ENCODE results near the gene BIRC6. TPM values are rescaled to one million over a fixed set of nuclear protein-coding genes. Genes with fewer than 3 reads are reported as not detected.

Gene BIRC6
- polyA plus RNA-seq, 2 of the 4 experiments (the other 2 are of a cell fraction) = 21.0 to 111 TPM

DNA sequence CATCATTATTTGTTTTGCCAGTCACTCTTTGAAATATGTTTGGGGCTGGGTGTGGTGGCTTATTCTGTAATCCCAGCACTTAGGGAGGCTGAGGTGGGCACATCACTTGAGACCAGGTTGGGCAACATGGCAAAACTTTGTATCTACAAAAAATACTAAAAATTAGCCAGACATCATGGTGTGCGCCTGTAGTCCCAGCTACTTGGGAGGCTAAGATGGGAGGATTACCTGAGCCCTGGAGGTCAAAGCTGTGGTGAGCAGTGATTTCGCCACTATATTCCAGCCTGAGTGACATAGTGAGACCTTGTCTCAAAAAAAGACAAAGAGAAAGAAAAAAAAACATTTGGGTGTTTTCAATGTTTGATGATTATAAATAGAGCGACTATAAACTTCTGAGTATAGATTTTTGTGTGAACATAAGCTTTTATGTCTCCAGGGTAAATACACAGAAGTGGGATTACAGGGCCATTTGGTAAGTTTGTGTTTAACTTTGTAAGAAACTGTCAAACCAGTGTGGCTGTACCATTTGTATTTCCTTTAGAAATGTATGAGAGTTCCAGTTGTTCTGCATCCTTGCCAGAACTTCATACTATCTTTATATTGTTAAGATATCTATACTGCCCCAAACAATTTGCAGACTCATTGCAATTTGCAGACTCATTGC, 15.8 kb downstream of the BIRC6 start:
- Histone ChIP-seq H3K4me3 (no peak overlapping the region), H3K27ac (no peak overlapping the region), H3K9me3 (no peaks in the 10 kb centered on the region), H3K4me2 (no peak overlapping the region), H3K4me1 (peaks cover 17% of the 10 kb centered on the region)
- CTCF ChIA-PET = interaction anchor here (0.9 kb wide), 1 partner anchor 12 kb away, joined by 4 read pairs; no protein-coding TSS in a partner anchor
- TF ChIP-seq JUNB (IDR thresholded peaks at IDR 0.05) = no peak
- no peak for TF ChIP-seq CHD4 (IDR thresholded peaks at IDR 0.05; ENCODE audit: borderline replicate concordance)
- no peak for TF ChIP-seq ZSCAN20 (CRISPR knock-in tag; IDR thresholded peaks at IDR 0.05)
- no peak for TF ChIP-seq ZNF302 (CRISPR knock-in tag; IDR thresholded peaks at IDR 0.05)
- no peak for TF ChIP-seq MAX (IDR thresholded peaks at IDR 0.05)
- TF ChIP-seq POLR2A (IDR thresholded peaks at IDR 0.05; ENCODE audit: low read length) = no peak
- WGBS (ENCODE audit: missing lambda C conversion rate) = 89% methylated on average over 3 of the region's 3 CpGs
- no peak for FAIRE-seq
- DNase-seq (ENCODE audit: low read depth in 1 of 2, low spot score in 1 of 2) = no peak
- ATAC-seq = no peak
- POLR2A ChIA-PET = no interaction called here

GRCh38 chr2:32375228-32375892, 18.5 kb downstream of the BIRC6 start:
- ATAC-seq = no peak
- DNase-seq (ENCODE audit: low read depth in 1 of 2, low spot score in 1 of 2) = no peak
- Histone ChIP-seq H3K9me3 (no peaks in the 10 kb centered on the region), H3K4me1 (peaks cover 35% of the 10 kb centered on the region), H3K27ac (no peak overlapping the region), H3K4me3 (no peak overlapping the region), H3K4me2 (no peak overlapping the region)
- TF ChIP-seq ZNF302 (CRISPR knock-in tag; IDR thresholded peaks at IDR 0.05) = no peak
- TF ChIP-seq MAFK (IDR thresholded peaks at IDR 0.05; ENCODE audit: partially characterized antibody) = peak; percentile 74
- CTCF ChIA-PET = interaction anchor here (1.0 kb wide), 1 partner anchor 34 kb away, joined by 3 read pairs; no protein-coding TSS in a partner anchor
- POLR2A ChIA-PET = no interaction called here
- WGBS (ENCODE audit: missing lambda C conversion rate) = 90% methylated on average over 12 of the region's 12 CpGs
- FAIRE-seq = peak; percentile 23

DNA sequence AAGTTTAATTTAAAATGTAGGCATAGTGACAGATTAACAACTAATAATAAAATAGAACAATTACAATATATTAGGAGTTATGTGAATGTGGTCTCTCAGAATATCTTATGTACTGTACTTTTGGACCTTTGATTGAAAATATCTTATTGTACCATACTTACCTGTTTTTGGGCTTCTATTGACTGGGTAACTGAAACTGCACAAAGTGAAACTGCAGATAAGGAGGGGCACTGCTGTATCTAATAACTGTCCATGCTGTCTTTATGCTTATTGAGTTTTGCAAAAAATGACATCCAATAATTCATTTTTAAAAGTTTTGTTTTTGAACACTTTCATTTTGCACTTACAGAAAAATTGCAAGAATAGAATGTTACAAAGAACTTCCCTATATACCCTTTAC, 19.9 kb downstream of the BIRC6 start:
- TF ChIP-seq BHLHE40 (IDR thresholded peaks at IDR 0.05; ENCODE audit: low read depth, low read length) (no peak), ZNF302 (CRISPR knock-in tag; IDR thresholded peaks at IDR 0.05) (no peak), TFCP2L1 (CRISPR knock-in tag; IDR thresholded peaks at IDR 0.05) (no peak), ZFP36 (IDR thresholded peaks at IDR 0.05; ENCODE audit: borderline replicate concordance, partially characterized antibody) (no peak), CEBPB (IDR thresholded peaks at IDR 0.05) (no peak), CTCF (IDR thresholded peaks at IDR 0.05) (no peak), KDM1A (IDR thresholded peaks at IDR 0.05; ENCODE audit: low read depth) (no peak)
- TF ChIP-seq, protein P1, sequence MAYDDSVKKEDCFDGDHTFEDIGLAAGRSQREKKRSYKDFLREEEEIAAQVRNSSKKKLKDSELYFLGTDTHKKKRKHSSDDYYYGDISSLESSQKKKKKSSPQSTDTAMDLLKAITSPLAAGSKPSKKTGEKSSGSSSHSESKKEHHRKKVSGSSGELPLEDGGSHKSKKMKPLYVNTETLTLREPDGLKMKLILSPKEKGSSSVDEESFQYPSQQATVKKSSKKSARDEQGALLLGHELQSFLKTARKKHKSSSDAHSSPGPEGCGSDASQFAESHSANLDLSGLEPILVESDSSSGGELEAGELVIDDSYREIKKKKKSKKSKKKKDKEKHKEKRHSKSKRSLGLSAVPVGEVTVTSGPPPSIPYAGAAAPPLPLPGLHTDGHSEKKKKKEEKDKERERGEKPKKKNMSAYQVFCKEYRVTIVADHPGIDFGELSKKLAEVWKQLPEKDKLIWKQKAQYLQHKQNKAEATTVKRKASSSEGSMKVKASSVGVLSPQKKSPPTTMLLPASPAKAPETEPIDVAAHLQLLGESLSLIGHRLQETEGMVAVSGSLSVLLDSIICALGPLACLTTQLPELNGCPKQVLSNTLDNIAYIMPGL (CRISPR knock-in tag; IDR thresholded peaks at IDR 0.05; ENCODE audit: borderline replicate concordance) = no peak
- ChIA-PET CTCF (no interaction called here), POLR2A (no interaction called here)
- FAIRE-seq (no peak), ATAC-seq (no peak), DNase-seq (ENCODE audit: low read depth in 1 of 2, low spot score in 1 of 2) (no peak)
- Histone ChIP-seq H3K4me2 (peak overlapping the region; percentile 36), H3K27ac (no peak overlapping the region), H3K9me3 (no peaks in the 10 kb centered on the region), H3K4me1 (peaks cover 35% of the 10 kb centered on the region), H3K4me3 (no peak overlapping the region)

- no peak for TF ChIP-seq POLR2A (IDR thresholded peaks at IDR 0.05; ENCODE audit: low read length)
- TF ChIP-seq, protein P1 (CRISPR knock-in tag; IDR thresholded peaks at IDR 0.05; ENCODE audit: borderline replicate concordance) = no peak
- H3K27ac ChIP-seq = no peak overlapping the region
- H3K4me1 ChIP-seq = peaks cover 35% of the 10 kb centered on the region
- WGBS (ENCODE audit: missing lambda C conversion rate) = 92% methylated on average over 1 of the region's 1 CpG
- ChIA-PET CTCF (no interaction called here), POLR2A (no interaction called here)
- FAIRE-seq (no peak), ATAC-seq (peak; percentile 39 to 51; a peak in 3 of 6 replicates), DNase-seq (ENCODE audit: low read depth in 1 of 2, low spot score in 1 of 2) (no peak)
- H3K4me3 ChIP-seq = no peak overlapping the region
- H3K4me2 ChIP-seq = no peak overlapping the region; the same call in 2 of the 3 replicates
- no peaks in the 10 kb centered on the region for H3K9me3 ChIP-seq
These were observed 21.1 kb downstream of the BIRC6 start for GRCh38 chr2:32377928-32378327.
